ENCODE measurements around the gene TLL1. TPM values are rescaled to one million over a fixed set of nuclear protein-coding genes. Genes with fewer than 3 reads are reported as not detected.

The TLL1 gene
- total RNA-seq, 1 experiment from 2014 or later: 0.63 TPM

- CTCF ChIA-PET: no interaction called here
- Mint-ChIP-seq H3K4me1 (no peaks in the 10 kb centered on the region), H3K4me3 (no peak overlapping the region), H3K27me3 (ENCODE audit: low read depth) (no peaks in the 10 kb centered on the region; the same call in 1 of the 2 replicates), H3K27ac (no peak overlapping the region), H3K9me3 (peaks cover 67% of the 10 kb centered on the region), H3K36me3 (peaks cover 25% of the 10 kb centered on the region)
- ATAC-seq (no peak), DNase-seq (ENCODE audit: low spot score) (no peak)
- TF ChIP-seq TCF7 (CRISPR knock-in tag; IDR thresholded peaks at IDR 0.05; ENCODE audit: low read depth) (no peak), ATF1 (CRISPR knock-in tag; IDR thresholded peaks at IDR 0.05) (no peak), ZBTB21 (CRISPR knock-in tag; IDR thresholded peaks at IDR 0.05; ENCODE audit: borderline replicate concordance) (no peak), ARID4B (CRISPR knock-in tag; IDR thresholded peaks at IDR 0.05; ENCODE audit: borderline replicate concordance) (no peak), ZMAT4 (CRISPR knock-in tag; IDR thresholded peaks at IDR 0.05) (no peak), ESRRA (CRISPR knock-in tag; IDR thresholded peaks at IDR 0.05; ENCODE audit: borderline replicate concordance) (no peak), FOXP1 (CRISPR knock-in tag; IDR thresholded peaks at IDR 0.05; ENCODE audit: borderline replicate concordance) (no peak), GABPB1 (CRISPR knock-in tag; IDR thresholded peaks at IDR 0.05) (no peak), ZNF416 (CRISPR knock-in tag; IDR thresholded peaks at IDR 0.05) (no peak), FOXP4 (CRISPR knock-in tag; IDR thresholded peaks at IDR 0.05) (no peak), ZSCAN18 (CRISPR knock-in tag; IDR thresholded peaks at IDR 0.05) (no peak), TP53 (CRISPR knock-in tag; IDR thresholded peaks at IDR 0.05) (no peak)
- TF ChIP-seq, protein P1, sequence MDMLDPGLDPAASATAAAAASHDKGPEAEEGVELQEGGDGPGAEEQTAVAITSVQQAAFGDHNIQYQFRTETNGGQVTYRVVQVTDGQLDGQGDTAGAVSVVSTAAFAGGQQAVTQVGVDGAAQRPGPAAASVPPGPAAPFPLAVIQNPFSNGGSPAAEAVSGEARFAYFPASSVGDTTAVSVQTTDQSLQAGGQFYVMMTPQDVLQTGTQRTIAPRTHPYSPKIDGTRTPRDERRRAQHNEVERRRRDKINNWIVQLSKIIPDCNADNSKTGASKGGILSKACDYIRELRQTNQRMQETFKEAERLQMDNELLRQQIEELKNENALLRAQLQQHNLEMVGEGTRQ (CRISPR knock-in tag; IDR thresholded peaks at IDR 0.05): no peak
- TF ChIP-seq, protein P2, sequence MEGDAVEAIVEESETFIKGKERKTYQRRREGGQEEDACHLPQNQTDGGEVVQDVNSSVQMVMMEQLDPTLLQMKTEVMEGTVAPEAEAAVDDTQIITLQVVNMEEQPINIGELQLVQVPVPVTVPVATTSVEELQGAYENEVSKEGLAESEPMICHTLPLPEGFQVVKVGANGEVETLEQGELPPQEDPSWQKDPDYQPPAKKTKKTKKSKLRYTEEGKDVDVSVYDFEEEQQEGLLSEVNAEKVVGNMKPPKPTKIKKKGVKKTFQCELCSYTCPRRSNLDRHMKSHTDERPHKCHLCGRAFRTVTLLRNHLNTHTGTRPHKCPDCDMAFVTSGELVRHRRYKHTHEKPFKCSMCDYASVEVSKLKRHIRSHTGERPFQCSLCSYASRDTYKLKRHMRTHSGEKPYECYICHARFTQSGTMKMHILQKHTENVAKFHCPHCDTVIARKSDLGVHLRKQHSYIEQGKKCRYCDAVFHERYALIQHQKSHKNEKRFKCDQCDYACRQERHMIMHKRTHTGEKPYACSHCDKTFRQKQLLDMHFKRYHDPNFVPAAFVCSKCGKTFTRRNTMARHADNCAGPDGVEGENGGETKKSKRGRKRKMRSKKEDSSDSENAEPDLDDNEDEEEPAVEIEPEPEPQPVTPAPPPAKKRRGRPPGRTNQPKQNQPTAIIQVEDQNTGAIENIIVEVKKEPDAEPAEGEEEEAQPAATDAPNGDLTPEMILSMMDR (IDR thresholded peaks at IDR 0.05): no peak
- TF ChIP-seq, protein P3, sequence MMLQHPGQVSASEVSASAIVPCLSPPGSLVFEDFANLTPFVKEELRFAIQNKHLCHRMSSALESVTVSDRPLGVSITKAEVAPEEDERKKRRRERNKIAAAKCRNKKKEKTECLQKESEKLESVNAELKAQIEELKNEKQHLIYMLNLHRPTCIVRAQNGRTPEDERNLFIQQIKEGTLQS (CRISPR knock-in tag; conservative IDR thresholded peaks at IDR 0.05): no peak
- TF ChIP-seq, protein P4, sequence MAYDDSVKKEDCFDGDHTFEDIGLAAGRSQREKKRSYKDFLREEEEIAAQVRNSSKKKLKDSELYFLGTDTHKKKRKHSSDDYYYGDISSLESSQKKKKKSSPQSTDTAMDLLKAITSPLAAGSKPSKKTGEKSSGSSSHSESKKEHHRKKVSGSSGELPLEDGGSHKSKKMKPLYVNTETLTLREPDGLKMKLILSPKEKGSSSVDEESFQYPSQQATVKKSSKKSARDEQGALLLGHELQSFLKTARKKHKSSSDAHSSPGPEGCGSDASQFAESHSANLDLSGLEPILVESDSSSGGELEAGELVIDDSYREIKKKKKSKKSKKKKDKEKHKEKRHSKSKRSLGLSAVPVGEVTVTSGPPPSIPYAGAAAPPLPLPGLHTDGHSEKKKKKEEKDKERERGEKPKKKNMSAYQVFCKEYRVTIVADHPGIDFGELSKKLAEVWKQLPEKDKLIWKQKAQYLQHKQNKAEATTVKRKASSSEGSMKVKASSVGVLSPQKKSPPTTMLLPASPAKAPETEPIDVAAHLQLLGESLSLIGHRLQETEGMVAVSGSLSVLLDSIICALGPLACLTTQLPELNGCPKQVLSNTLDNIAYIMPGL (CRISPR knock-in tag; IDR thresholded peaks at IDR 0.05): no peak
- POLR2A ChIA-PET: no interaction called here
Measured at GRCh38 chr4:165963621-165964020, 90.6 kb downstream of the TLL1 start.

Measured in WTC11 (cell line).